Measurements from ENCODE around the gene TRAF3.
"Not testable (repeated sequence)": the region's sequence is repeated elsewhere in the genome, so short reads cannot be mapped to it uniquely, and the experiment has no call there.

The TRAF3 gene

DNA sequence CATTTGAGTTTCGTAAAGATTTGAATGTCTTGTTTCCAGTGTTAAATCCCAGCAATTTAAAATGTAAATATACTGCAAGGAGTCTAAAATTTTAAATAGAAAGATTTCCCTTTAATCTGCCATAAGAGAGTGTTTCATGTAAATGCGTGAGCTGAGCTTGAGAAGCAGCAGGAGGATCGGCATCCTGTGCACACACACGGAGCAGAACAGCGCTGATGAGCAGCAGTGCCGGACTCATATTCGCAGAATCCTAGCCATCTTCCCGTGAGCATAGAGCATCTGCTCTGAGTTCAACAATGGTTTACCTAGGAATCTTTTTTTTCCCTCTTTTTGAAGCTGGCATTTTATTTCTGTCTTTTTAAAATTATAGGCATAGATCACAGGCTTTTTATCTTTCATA is 115.4 kb downstream of the TRAF3 start:
- H3K4me3 ChIP-seq (ENCODE audit: low read length): no peak overlapping the region
- no peak for TF ChIP-seq CTCF (IDR thresholded peaks at IDR 0.05; ENCODE audit: insufficient read depth, low read depth, low read length, missing control alignments)
- DNase-seq (ENCODE audit: low read depth): no peak

DNA sequence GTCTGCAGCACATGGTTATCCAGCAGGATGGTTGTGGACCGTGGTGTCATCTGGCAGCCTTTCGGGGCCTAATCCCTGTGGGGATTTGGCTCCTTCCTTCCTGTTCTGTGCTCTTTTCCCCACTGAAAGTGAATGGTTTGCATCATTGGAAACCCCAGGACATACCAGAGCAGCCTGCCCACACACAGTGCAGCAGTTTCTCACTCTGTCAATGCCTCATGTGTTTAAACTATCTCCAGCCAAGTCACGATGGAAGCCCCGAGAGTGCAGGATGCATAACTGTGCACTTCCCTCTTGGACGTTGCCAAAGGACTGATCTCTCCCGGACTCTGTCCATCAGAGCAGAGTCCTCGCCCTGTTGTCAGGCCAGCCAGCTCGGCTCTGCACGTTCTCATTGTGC is 116.2 kb downstream of the TRAF3 start:
- H3K4me3 ChIP-seq (ENCODE audit: low read length): no peak overlapping the region
- no peak for DNase-seq (ENCODE audit: low read depth)
- TF ChIP-seq CTCF (IDR thresholded peaks at IDR 0.05; ENCODE audit: insufficient read depth, low read depth, low read length, missing control alignments): no peak

GRCh38 chr14:102896735-102897134 is 119.5 kb downstream of the TRAF3 start:
- not testable (repeated sequence) for DNase-seq (ENCODE audit: low read depth); H3K4me3 ChIP-seq (ENCODE audit: low read length)

DNA sequence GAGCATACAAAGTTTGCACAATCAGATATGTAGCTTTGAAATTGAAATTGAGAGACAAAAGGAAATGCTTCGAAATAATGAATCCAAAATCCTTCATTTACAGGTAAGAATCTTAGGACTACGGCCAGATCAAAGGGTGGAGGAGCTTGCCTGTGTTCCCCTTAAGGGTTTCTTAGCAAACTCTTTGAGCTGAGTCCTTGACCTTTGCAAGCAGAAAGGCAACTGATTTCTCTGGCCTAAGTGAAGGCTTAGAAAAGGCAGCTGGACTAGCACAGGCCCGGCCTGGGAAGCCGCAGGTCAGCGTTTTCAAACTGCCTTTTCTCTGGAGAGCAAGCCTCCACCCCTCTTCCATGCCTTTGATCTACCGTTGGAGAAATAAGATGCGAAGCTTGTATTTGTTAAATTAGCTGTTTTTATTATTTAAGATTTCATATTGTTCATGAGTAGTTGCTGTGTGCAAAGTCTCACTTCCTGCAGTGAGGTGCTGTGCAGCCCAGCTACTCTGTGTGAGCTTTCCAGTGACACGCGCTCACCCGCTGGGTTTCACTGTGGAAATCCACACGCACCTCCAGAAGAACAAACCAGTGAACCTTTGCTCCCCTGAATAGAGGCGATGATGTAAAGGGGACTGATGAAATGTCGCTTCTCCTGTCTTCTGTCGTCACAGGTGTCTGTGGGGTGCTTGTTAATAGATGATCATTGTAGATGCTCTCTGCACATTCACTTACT is 120.2 kb downstream of the TRAF3 start:
- TF ChIP-seq CTCF (IDR thresholded peaks at IDR 0.05; ENCODE audit: insufficient read depth, low read depth, low read length, missing control alignments): no peak
- H3K4me3 ChIP-seq (ENCODE audit: low read length): no peak overlapping the region
- DNase-seq (ENCODE audit: low read depth): no peak

DNA sequence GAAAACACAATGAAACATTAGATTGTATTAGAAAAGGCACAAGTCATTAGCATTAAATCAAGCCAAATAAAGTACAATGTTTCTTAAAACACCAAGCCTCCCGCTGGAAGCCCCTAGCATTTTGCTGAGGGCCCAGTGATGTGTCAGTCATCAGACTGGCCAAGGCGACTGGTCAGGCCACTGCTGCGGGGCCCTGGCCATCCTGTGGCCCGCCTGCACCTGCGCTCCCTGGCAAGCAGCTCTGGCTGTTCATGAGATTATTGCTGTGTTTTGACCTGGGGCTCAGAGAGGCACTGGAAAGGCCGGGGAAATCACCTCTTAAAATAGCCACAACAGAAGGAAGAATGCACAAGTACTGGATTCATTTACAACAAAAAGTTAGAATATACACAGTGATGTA is 121.0 kb downstream of the TRAF3 start:
- no peak overlapping the region for H3K4me3 ChIP-seq (ENCODE audit: low read length)
- no peak for DNase-seq (ENCODE audit: low read depth)
- no peak for TF ChIP-seq CTCF (IDR thresholded peaks at IDR 0.05; ENCODE audit: insufficient read depth, low read depth, low read length, missing control alignments)

- H3K4me3 ChIP-seq (ENCODE audit: low read length): no peak overlapping the region
- DNase-seq (ENCODE audit: low read depth): no peak
- TF ChIP-seq CTCF (IDR thresholded peaks at IDR 0.05; ENCODE audit: insufficient read depth, low read depth, low read length, missing control alignments): no peak
Measured at GRCh38 chr14:102898776-102899515, 121.7 kb downstream of the TRAF3 start.

DNA sequence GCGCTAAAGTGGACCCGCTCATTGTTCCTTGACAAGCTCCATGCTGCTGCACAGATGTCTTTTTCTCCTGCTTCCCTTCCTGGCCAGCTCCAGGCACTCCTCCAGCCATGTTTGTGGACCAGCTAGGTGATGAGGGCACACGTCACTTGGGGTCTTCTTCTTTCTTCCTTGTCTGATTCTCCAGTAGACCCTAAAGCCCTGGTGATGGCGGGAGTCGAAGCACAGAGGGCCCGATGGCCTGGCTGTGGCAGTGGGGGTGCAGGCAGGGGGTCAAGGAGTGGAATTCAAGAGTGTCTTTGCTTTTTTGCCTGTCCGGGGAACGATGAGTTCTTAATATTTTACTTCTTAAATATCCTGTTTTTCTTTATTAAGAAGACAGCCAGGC is 122.3 kb downstream of the TRAF3 start:
- DNase-seq (ENCODE audit: low read depth): no peak
- TF ChIP-seq CTCF (IDR thresholded peaks at IDR 0.05; ENCODE audit: insufficient read depth, low read depth, low read length, missing control alignments): no peak
- H3K4me3 ChIP-seq (ENCODE audit: low read length): no peak overlapping the region
